Measurements from ENCODE around the gene LRP6. TPM values are rescaled to one million over a fixed set of nuclear protein-coding genes. Genes with fewer than 3 reads are reported as not detected.

LRP6 gene
- total and polyA plus RNA-seq, 2 experiments from 2014 or later = 29.1 to 73.8 TPM

DNA sequence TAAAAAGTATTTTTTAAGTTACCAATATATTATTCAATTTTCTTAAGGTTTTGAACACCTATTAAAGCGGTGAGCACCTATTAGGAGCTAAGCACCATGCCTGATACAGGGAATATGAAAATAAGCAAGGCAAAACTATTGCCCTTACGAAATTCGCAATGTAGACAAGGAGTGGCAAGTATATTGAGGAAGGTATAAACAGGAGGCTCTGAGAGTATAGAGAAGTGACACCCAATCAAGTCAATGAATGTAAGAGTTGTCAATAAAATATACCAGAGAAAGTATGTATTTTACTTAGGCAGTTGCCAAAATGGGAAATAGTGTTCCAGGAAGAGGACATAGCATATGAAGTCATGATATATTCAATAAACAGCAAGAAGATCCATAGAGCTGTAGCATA, 57.2 kb downstream of the LRP6 start:
- no peaks in the 10 kb centered on the region for H3K36me3 ChIP-seq (ENCODE audit: insufficient read depth)
- no peak overlapping the region for H3K4me3 ChIP-seq
- Mint-ChIP-seq H3K4me3 (no peak overlapping the region), H3K27me3 (ENCODE audit: insufficient read depth, low read depth, poor library complexity) (no peaks in the 10 kb centered on the region), H3K27ac (no peak overlapping the region), H3K9me3 (no peaks in the 10 kb centered on the region), H3K36me3 (ENCODE audit: low read depth) (no peaks in the 10 kb centered on the region), H3K4me1 (peaks cover 24% of the 10 kb centered on the region)
- TF ChIP-seq, protein P1, sequence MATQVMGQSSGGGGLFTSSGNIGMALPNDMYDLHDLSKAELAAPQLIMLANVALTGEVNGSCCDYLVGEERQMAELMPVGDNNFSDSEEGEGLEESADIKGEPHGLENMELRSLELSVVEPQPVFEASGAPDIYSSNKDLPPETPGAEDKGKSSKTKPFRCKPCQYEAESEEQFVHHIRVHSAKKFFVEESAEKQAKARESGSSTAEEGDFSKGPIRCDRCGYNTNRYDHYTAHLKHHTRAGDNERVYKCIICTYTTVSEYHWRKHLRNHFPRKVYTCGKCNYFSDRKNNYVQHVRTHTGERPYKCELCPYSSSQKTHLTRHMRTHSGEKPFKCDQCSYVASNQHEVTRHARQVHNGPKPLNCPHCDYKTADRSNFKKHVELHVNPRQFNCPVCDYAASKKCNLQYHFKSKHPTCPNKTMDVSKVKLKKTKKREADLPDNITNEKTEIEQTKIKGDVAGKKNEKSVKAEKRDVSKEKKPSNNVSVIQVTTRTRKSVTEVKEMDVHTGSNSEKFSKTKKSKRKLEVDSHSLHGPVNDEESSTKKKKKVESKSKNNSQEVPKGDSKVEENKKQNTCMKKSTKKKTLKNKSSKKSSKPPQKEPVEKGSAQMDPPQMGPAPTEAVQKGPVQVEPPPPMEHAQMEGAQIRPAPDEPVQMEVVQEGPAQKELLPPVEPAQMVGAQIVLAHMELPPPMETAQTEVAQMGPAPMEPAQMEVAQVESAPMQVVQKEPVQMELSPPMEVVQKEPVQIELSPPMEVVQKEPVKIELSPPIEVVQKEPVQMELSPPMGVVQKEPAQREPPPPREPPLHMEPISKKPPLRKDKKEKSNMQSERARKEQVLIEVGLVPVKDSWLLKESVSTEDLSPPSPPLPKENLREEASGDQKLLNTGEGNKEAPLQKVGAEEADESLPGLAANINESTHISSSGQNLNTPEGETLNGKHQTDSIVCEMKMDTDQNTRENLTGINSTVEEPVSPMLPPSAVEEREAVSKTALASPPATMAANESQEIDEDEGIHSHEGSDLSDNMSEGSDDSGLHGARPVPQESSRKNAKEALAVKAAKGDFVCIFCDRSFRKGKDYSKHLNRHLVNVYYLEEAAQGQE (IDR thresholded peaks at IDR 0.05; ENCODE audit: unreplicated experiment) = no peak
- TF ChIP-seq, protein P2, sequence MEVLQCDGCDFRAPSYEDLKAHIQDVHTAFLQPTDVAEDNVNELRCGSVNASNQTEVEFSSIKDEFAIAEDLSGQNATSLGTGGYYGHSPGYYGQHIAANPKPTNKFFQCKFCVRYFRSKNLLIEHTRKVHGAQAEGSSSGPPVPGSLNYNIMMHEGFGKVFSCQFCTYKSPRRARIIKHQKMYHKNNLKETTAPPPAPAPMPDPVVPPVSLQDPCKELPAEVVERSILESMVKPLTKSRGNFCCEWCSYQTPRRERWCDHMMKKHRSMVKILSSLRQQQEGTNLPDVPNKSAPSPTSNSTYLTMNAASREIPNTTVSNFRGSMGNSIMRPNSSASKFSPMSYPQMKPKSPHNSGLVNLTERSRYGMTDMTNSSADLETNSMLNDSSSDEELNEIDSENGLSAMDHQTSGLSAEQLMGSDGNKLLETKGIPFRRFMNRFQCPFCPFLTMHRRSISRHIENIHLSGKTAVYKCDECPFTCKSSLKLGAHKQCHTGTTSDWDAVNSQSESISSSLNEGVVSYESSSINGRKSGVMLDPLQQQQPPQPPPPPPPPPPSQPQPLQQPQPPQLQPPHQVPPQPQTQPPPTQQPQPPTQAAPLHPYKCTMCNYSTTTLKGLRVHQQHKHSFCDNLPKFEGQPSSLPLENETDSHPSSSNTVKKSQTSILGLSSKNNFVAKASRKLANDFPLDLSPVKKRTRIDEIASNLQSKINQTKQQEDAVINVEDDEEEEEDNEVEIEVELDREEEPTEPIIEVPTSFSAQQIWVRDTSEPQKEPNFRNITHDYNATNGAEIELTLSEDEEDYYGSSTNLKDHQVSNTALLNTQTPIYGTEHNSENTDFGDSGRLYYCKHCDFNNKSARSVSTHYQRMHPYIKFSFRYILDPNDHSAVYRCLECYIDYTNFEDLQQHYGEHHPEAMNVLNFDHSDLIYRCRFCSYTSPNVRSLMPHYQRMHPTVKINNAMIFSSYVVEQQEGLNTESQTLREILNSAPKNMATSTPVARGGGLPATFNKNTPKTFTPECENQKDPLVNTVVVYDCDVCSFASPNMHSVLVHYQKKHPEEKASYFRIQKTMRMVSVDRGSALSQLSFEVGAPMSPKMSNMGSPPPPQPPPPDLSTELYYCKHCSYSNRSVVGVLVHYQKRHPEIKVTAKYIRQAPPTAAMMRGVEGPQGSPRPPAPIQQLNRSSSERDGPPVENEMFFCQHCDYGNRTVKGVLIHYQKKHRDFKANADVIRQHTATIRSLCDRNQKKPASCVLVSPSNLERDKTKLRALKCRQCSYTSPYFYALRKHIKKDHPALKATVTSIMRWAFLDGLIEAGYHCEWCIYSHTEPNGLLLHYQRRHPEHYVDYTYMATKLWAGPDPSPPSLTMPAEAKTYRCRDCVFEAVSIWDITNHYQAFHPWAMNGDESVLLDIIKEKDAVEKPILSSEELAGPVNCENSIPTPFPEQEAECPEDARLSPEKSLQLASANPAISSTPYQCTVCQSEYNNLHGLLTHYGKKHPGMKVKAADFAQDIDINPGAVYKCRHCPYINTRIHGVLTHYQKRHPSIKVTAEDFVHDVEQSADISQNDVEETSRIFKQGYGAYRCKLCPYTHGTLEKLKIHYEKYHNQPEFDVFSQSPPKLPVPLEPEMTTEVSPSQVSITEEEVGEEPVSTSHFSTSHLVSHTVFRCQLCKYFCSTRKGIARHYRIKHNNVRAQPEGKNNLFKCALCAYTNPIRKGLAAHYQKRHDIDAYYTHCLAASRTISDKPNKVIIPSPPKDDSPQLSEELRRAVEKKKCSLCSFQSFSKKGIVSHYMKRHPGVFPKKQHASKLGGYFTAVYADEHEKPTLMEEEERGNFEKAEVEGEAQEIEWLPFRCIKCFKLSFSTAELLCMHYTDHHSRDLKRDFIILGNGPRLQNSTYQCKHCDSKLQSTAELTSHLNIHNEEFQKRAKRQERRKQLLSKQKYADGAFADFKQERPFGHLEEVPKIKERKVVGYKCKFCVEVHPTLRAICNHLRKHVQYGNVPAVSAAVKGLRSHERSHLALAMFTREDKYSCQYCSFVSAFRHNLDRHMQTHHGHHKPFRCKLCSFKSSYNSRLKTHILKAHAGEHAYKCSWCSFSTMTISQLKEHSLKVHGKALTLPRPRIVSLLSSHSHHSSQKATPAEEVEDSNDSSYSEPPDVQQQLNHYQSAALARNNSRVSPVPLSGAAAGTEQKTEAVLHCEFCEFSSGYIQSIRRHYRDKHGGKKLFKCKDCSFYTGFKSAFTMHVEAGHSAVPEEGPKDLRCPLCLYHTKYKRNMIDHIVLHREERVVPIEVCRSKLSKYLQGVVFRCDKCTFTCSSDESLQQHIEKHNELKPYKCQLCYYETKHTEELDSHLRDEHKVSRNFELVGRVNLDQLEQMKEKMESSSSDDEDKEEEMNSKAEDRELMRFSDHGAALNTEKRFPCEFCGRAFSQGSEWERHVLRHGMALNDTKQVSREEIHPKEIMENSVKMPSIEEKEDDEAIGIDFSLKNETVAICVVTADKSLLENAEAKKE (CRISPR knock-in tag; IDR thresholded peaks at IDR 0.05) = no peak
- TF ChIP-seq, protein P3, sequence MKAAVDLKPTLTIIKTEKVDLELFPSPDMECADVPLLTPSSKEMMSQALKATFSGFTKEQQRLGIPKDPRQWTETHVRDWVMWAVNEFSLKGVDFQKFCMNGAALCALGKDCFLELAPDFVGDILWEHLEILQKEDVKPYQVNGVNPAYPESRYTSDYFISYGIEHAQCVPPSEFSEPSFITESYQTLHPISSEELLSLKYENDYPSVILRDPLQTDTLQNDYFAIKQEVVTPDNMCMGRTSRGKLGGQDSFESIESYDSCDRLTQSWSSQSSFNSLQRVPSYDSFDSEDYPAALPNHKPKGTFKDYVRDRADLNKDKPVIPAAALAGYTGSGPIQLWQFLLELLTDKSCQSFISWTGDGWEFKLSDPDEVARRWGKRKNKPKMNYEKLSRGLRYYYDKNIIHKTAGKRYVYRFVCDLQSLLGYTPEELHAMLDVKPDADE (IDR thresholded peaks at IDR 0.05) = no peak
- no peak for TF ChIP-seq POLR2AphosphoS5 (IDR thresholded peaks at IDR 0.05; ENCODE audit: low read depth)
- TF ChIP-seq STAT1 (IDR thresholded peaks at IDR 0.05; ENCODE audit: unreplicated experiment) = no peak
- no peak for TF ChIP-seq ZNF114 (CRISPR knock-in tag; IDR thresholded peaks at IDR 0.05)
- TF ChIP-seq ZNF331 (CRISPR knock-in tag; IDR thresholded peaks at IDR 0.05; ENCODE audit: low read depth) = no peak
- no peak for TF ChIP-seq CREB1 (CRISPR knock-in tag; IDR thresholded peaks at IDR 0.05; ENCODE audit: low read depth)
- DNase-seq (ENCODE audit: low spot score) (no peak), ATAC-seq (no peak)
- no peak overlapping the region for H2AFZ ChIP-seq
- no peaks in the 10 kb centered on the region for H3K27me3 ChIP-seq (ENCODE audit: insufficient read depth)
- H3K9me2 ChIP-seq (ENCODE audit: insufficient read depth) = no peaks in the 10 kb centered on the region
- no peaks in the 10 kb centered on the region for H3F3A ChIP-seq (replicated peaks; ENCODE audit: low read depth)
- H4K20me1 ChIP-seq (replicated peaks; ENCODE audit: insufficient read depth) = peaks cover 13% of the 10 kb centered on the region
- H3K4me2 ChIP-seq = no peak overlapping the region
- no peak overlapping the region for H3K27ac ChIP-seq (ENCODE audit: low read depth)
- peaks cover 6% of the 10 kb centered on the region for H3K4me1 ChIP-seq (ENCODE audit: insufficient read depth)
- peaks cover 100% of the 10 kb centered on the region for H3K79me2 ChIP-seq (replicated peaks; ENCODE audit: insufficient read depth)
